HG03095 (cell line): ENCODE measurements around the gene EFCAB5.
"Not testable (repeated sequence)": the region's sequence is repeated elsewhere in the genome, so short reads cannot be mapped to it uniquely, and the experiment has no call there.

Source experiments
- ATAC-seq: cut with Tn5 transposase; IDR thresholded peaks from one replicate; pipeline ENCODE4 v1.9.1; 2021; ENCODE audit warnings: moderate library complexity; ENCODE audit not compliant: unreplicated experiment

The EFCAB5 gene

DNA sequence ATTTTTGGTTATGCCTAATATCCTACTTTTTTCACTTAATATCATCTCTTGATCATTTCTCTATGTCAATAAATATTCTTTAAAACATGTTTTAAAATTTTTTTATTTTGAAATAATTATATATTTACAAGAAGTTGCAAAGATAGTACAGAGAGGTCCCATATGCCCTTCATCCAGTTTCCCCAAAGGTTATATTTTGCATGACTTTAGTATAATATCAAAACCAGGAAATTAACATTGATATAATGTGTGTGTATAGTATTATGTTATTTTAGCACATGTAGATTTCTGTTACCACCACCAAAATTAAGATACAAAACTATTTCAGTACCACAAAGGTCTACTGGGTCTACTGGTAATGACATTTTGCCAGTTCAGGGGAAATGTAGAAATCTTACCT is 60.7 kb downstream of the EFCAB5 start:
- no peak for ATAC-seq

DNA sequence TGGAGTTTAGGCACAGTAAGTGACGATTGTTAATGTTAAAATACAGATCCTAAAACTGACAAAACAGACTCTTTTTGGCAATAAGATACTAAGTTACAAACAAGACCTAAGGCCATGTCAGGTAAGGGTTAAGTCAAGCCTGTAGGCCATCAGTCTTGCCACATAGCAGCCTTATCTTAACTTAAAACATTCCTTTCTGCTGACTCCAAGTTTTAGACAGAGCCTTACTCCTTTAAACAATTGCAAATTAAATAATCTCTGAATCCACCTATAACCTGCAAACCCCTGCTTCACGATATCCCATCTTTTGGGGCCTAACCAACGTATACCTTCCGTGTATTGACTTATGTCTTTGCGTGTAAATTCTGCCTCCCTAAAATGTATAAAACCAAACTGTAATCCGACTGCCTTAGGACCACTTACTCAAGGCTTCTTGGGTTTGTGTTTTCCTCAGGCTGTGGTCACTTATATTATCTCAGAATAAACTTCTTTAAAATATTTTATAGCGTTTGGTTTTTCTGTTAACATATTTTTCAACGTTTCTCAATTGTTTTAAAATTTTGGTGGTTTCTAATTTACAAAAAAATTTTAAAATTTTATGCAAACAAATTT is 64.4 kb downstream of the EFCAB5 start:
- ATAC-seq = no peak

DNA sequence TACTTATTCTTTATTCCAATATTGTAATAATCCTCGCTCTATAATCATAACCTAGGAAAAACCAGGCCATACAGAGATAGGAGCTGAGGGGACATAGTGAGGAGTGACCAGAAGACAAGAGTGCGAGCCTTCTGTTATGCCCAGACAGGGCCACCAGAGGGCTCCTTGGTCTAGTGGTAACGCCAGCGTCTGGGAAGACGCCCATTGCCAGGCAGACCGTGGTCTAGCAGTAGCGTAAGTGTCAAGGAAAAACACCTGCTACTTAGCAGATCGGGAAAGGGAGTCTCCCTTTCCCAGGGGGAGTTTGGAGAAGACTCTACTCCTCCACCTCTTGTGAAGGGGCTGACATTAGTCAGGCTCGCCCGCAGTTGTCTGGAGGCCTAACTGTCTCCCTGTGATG is 70.5 kb downstream of the EFCAB5 start:
- ATAC-seq = not testable (repeated sequence)

DNA sequence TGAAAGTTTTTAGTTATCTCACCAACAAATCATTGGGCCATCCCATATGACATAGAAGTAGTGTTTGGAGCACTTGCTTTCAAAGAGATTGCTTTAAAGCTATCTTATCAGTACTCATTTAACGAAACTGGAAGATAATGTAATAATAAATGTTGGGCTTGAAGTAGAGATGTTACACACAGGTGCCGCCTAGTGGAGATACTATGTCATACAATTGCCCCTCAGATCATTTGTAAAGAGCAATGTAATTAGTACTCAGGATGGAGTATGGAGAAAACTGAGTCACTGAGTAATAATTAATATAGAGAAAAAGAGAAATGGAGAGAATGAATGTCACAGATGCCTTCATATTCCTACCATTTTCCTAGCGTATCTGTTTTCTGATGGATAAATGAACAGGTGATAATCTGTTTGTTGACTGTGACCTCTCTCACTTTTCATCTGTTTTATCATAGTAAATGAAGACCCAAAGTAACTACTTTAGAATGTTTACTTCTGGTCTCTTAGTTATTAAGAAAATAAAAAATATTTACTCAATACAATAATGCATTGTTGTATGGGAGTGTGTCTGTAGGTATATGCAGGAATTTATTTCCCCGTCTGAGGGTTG is 80.4 kb downstream of the EFCAB5 start:
- ATAC-seq = no peak

DNA sequence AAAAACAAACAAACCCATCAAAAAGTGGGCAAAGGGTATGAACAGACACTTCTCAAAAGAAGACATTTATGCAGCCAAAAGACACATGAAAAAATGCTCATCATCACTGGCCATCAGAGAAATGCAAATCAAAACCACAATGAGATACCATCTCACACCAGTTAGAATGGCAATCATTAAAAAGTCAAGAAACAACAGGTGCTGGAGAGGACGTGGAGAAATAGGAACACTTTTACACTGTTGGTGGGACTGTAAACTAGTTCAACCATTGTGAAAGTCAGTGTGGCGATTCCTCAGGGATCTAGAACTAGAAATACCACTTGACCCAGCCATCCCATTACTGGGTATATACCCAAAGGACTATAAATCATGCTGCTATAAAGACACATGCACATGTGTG is 83.9 kb downstream of the EFCAB5 start:
- not testable (repeated sequence) for ATAC-seq

DNA sequence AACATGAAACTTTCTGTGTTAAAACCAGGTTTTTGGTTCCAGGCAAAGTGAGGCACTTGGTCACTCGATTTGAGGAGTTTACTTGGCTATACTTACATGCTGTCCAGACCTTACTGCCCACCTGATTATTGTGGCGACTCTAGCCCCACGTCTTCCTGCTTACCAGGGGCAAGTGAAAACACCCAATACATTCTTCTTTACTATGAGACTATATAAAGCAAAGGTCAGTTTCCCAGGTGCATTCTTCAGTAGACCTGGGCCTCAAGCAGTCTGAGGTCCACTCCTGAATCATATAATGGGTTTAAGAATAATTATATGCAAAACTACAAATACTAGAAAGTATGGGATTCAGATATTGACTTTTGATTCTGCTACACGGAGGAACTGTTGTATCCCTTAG is 86.2 kb downstream of the EFCAB5 start:
- no peak for ATAC-seq

DNA sequence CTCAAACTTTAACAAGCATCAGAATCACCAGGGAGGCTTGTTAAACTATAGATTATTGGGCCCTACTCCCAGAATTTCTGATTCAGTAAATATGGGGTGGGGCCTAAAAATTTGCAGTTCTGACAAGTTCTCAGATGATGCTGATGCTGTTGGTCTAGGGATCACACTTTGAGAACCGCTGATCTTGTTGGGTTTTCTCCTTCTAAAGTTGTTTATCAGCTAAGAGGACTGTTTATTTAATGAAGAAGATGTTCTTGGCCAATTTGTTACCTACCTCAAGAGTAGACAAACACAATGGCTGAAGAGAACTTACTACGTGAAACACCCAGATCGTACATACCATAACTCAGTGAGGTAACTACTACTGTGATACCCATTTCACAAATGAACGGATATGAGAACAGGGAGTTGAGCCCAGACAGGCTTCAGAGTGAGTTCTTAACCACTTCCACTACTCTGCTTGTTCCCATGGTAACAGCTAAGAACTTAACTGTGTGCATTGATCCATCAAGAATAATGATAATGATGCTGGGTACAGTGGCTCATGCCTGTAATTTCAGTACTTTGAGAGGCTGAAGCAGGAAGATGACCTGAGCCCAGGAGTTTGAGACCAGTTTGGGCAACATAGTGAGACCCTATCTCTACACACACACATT is 89.9 kb downstream of the EFCAB5 start:
- no peak for ATAC-seq

DNA sequence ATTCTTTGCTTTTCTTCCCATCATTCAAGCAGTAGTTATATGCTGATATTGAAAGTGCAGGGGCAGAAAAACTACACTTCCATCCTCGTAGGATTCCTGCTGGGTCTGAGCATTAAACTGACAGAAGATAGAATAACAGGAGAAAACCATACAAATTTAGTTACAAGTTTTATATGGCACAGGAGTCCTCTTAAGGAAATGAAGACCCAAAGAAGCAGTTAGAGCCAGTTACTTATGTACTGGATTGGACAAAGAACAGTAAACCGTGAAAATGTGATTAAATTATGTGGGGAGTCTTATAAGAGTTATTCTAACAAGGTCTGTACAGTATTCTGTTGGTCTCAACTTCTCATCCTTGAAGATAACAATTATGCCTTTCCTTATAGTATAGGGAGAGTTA is 93.9 kb downstream of the EFCAB5 start:
- ATAC-seq = no peak

DNA sequence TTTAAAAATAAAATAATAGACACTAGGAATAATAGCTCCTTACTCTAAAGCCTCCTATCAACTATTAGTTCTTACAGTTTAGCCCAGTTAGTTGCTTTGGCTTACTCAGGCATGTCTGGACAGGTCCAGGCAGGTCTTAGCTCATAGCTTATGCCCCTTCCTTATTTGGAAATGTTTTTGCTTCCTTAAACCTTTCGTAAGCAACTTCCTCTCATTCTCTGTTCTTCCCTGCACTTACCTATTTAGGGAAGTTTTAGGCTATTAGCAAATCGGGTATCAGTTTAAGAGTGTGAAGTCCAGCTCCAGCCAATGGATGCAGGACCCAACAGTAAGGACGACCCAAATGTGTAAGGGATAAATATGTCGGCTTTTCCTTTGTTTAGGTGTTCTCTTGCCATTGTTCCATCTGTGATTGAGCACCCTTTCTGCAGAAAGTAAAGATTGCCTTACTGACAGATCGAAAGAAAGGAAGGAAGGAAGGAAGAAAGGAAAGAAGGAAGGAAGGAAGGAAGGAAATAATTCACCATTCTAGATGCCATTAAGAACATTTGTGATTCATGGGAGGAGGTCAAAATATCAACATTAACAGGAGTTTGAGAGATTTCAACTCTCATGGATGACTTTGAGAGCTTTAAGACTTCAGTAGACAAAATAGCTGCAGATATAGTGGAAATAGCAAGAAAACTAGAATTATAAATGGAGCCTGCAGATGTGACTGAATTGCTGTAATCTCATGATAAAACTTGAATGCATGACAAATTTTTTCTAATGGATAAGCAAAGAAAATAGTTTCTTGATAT is 99.5 kb downstream of the EFCAB5 start:
- not testable (repeated sequence) for ATAC-seq

DNA sequence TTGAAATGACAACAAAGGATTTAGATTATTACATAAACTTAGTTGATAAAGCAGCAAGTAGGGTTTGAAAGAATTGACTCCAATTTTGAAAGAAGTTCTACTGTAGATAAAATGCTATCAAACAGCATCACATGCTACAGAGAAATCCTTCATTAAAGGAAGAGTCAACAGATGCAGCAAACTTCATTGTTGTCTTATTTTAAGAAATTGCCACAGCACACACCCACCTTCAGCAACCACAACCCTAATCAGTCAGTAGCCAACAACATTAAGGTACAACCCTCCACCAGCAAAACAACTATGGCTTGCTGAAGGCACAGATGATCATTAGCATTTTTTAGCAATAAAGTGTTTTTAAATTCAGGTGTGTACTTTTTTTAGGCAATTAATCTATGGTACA is 100.1 kb downstream of the EFCAB5 start:
- ATAC-seq = no peak

DNA sequence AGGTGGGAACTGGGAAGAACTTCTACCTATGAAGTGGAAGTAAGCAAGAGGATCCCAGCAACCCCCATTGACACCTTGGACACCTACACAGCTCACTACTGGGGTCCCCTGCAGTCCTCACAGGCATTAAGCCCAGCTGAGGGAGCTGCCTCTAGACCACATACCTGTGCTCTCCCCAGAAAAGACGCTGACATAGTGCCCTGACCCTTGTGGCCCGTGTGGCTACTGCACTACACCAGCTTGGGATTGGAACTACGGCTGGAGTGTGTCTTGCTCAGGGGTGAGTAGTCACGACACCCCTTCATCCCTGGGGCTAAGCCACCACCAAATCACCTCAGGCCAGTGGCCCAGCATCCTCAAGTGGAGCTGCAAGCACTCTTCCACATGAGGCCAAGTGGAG is 120.9 kb downstream of the EFCAB5 start:
- ATAC-seq = no peak

DNA sequence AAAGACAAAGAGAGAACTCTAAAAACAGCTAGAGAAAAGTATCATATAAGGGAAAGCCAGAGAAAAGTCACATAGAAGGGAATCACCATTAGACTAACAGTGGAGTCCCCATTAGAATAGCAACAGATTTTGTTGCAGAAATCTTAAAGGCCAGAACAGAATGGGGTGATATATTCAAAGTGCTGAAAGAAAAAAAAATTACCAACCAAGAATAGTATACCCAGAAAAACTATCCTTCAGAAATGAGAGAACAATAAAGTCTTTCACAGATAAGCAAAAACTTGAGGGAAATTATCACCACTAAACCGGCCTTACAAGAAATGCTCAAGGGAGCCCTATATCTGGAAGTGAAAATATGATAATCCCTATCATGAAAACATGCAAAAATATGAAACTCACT is 123.3 kb downstream of the EFCAB5 start:
- no peak for ATAC-seq

DNA sequence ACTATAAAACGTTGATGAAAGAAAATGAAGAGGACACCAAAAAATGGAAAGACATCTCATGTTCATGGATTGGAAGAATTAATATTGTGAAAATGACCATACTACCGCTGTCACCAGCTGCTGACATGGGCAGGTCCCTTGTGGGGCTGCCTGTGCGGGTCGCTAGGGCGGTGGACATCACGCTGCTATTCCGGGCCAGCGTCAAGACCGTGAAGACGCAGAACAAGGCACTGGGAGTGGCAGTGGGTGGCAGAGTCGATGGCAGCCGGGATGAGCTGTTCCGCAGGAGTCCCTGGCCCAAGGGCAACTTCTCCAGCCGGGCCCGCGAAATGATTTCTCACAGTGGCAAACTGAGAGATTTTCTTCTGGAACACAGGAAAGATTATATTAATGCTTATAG is 127.0 kb downstream of the EFCAB5 start:
- no peak for ATAC-seq

DNA sequence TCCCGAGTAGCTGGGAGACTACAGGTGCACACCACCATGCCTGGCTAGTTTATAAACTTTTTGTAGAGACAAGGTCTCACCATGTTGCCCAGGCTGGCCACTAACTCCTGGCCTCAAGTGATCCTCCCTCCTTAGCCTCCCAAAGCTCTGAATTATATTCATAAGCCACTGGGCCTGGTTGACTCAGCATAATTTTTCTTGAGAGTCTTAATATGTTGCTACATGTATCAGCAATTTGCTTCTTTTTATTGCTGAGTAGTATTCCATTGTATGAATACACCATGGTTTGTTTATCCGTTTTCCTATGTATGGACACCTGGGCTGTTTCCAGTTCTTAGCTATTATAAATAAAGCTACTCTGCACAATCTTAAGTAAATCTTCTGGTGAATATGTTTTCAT is 132.8 kb downstream of the EFCAB5 start:
- no peak for ATAC-seq

DNA sequence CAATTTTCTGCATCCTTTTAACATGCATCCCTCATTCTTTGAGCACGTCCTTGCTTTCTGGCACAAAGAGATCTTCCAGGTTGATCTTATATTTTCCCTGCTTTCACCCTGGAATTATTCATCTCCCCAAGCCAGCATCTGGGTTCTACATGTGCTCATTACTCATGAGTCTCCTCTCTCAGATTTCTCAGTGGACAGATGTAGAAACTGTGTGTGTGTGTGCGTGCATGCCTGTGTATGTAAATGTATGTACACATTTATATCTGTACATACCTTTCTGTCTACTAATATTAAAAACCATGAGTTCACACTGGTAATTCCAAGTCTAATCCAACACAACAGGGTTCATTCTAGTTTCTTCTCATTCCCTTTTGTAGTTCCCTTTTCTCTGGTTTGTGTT is 133.3 kb downstream of the EFCAB5 start:
- no peak for ATAC-seq

DNA sequence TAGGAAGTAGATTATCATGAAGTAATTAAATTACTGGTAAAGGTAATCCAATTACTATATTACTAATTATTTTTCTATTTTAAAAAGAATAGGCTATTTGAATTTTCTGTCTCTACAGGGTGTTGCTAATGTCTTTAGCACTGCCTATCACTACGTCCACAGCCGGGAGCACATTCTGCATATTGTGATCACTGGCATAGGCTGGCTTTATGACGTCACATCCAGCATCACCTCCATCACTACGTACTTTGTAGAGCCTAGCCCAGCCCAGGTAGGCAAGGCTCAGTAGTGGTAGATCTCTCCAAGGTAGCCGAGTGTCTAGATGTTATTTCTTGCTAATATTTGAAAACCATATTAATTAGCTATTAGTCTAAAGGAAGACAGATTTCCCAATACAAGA is 141.3 kb downstream of the EFCAB5 start:
- no peak for ATAC-seq

DNA sequence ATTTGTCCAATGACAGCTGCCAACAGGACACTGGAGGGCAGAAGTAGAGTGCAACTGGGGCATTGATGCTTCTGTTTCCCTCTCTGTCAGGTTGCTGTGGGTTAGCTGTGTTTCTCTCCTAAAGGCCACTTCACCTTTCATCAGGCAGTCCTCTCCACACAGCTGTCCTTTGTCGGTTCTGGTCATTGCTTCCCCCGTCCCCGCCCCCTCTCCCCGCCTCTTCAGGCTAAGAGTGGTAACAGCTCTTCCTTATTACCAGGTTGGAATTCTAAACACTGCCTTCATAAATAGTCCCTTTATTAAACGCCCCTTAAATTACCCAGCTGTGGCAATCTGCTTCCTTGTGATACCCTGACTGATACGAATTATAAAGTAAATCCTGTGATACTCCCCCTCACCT is 143.4 kb downstream of the EFCAB5 start:
- no peak for ATAC-seq

DNA sequence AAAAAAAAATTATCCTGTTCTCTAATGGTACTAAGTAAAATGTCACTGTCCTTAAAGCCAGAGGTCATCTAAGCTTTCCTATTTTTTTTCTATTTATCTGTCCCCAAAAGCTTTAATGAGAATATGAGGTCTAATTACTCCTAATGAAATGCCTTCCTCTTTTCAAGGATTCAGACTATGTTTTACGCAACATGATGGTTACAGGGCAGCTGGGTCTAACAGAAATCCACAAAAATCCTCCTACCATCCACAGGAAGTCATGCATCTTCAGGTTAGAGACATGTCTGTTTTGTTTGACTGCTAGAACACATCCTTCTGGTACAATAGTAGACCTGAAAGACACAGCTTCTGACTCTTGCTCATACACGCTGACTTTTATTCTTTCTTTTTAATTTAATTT is 145.5 kb downstream of the EFCAB5 start:
- ATAC-seq = no peak

DNA sequence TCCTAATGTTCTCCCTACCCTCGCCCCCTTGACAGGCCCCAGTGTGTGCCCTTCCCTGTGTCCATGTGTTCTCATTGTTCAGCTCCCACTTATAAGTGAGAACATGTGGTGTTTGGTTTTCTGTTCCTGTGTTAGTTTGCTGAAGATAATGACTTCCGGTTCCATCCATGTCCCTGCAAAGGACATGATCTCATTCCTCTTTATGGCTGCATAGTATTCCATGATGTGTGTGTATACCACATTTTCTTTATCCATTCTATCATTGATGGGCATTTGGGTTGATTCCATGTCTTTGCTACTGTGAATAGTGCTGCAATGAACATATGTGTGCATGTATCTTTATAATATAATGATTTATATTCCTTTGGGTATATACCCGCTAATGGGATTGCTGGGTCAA is 146.0 kb downstream of the EFCAB5 start:
- ATAC-seq = not testable (repeated sequence)

DNA sequence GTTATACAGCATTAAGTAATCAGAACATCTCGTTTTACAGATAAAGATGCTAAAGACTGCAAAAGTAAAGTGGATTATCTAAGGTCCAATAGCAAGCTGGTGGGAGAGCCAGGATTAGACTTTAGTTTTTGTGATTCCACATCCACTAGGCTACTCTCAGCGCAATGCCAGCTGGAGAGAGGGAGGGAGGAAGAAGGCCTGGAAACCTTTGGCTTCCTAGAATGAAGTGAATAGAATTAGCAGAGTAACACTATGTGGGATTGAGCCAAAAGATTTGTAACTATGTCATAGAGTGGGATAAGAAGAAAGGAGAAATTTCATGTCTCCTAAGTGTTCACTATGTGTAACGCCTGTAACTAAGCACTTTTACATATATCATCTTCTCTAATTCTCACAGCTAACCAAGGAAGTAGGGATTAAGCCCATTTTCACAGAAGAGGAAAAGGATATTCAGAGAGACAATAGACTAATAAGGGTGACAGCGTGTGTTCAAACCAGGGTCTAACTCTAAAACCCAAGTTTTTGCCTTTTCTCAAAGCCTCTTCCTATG is 149.8 kb downstream of the EFCAB5 start:
- no peak for ATAC-seq

DNA sequence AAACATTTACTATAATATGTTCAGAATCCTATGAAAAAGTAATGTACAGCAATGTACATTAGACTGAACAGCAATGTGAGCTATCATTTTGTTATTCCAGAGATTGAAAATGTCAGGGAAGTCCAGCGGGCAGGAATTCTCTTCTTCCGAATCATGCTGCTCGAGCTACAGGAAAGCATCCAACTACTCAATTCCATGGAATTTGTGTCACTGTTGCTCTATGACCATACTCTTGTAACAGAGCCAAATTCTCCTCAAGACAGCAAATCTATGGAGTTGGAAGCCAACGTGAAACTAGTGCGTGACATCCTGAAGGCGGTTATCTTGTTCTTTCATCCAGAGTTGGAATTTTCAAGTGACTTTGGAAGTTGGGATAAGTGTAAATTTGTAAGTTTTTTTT is 150.3 kb downstream of the EFCAB5 start:
- no peak for ATAC-seq

DNA sequence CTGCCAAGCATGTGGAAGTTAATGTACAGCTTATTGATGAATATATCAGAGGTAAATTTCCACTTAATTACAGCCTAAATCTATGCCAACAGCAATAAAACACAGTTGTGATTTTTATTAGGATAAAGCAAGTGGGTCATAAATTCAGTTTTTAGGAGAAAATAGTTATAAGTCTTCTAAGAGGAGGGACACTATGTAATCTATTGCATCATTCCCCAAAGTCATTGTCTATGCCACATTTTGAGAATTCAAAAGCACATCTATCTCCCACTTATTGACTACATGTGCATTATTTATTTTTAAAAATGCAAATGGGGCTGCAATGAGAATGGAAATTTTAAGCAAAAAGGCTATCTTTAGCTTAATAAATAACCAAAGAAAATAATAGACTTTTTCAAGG is 151.5 kb downstream of the EFCAB5 start:
- ATAC-seq = no peak
